Neutrophil (primary cell): ENCODE data around the gene LRRC8E.

Experiments used
- H3K27ac ChIP-seq: fragments of 200-600 bp; sonication (generic); 2 replicates; pipeline ENCODE4 v1.5.1; 2016; ENCODE audit warnings: mild to moderate bottlenecking, moderate library complexity
- H3K27me3 ChIP-seq: fragments of 200-600 bp; sonication (generic); 2 replicates; pipeline ENCODE4 v1.6.0; 2016; ENCODE audit warnings: mild to moderate bottlenecking
- H3K36me3 ChIP-seq: fragments of 200-600 bp; sonication (generic); 2 replicates; pipeline ENCODE4 v1.5.1; 2017
- H3K4me1 ChIP-seq, 2 experiments: fragments of 200-600 bp in 1 of 2; sonication (generic) in 1 of 2; 1 replicate in 1 of 2; 2 replicates in 1 of 2; pipeline versions ENCODE4 v1.5.1 to v1.6.1; 2013 to 2016; ENCODE audit warnings: low read depth in 1 of 2, low read length in 1 of 2, mild to moderate bottlenecking in 1 of 2, moderate library complexity in 1 of 2; ENCODE audit not compliant: control insufficient read depth in 1 of 2, insufficient read depth in 1 of 2
- H3K4me3 ChIP-seq, 2 experiments: fragments of 200-600 bp in 1 of 2; sonication (generic) in 1 of 2; 1 replicate in 1 of 2; 2 replicates in 1 of 2; pipeline ENCODE4 v1.5.1; 2013 to 2016; ENCODE audit warnings: low read depth in 1 of 2, low read length in 1 of 2, mild to moderate bottlenecking in 1 of 2, moderate library complexity in 1 of 2
- H3K9me3 ChIP-seq: fragments of 200-600 bp; sonication (generic); 2 replicates; pipeline ENCODE4 v1.5.1; 2016
- CTCF ChIP-seq: fragments of 200-600 bp; sonication (generic); IDR thresholded peaks from 2 replicates; pipeline ENCODE4 v1.5.1; 2016; ENCODE audit warnings: antibody characterized with exemption

The LRRC8E gene

GRCh38 chr19:7847664-7848063 is 40.6 kb upstream of the LRRC8E start:
- TF ChIP-seq CTCF: no peak
- Histone ChIP-seq H3K4me1 (no peaks in the 10 kb centered on the region), H3K27me3 (no peaks in the 10 kb centered on the region)

GRCh38 chr19:7848779-7849457 is 39.4 kb upstream of the LRRC8E start:
- H3K4me1 ChIP-seq: peaks cover 0 to 7% of the 10 kb centered on the region in 2 experiments
- no peaks in the 10 kb centered on the region for H3K9me3 ChIP-seq
- TF ChIP-seq CTCF: no peak
- peaks cover 4% of the 10 kb centered on the region for H3K36me3 ChIP-seq
- no peak overlapping the region for H3K4me3 ChIP-seq
- no peak overlapping the region for H3K27ac ChIP-seq
- H3K27me3 ChIP-seq: no peaks in the 10 kb centered on the region

More at GRCh38 chr19:7847664-7848063, 40.6 kb upstream of the LRRC8E start:
- Histone ChIP-seq H3K27ac (no peak overlapping the region), H3K36me3 (peaks cover 4% of the 10 kb centered on the region), H3K4me3 (no peak overlapping the region), H3K9me3 (no peaks in the 10 kb centered on the region)

GRCh38 chr19:7849631-7849999 is 38.7 kb upstream of the LRRC8E start:
- Histone ChIP-seq H3K27me3 (no peaks in the 10 kb centered on the region), H3K4me1 (peaks cover 0 to 7% of the 10 kb centered on the region in 2 experiments), H3K4me3 (no peak overlapping the region), H3K9me3 (no peaks in the 10 kb centered on the region), H3K27ac (no peak overlapping the region), H3K36me3 (peaks cover 4% of the 10 kb centered on the region)
- no peak for TF ChIP-seq CTCF

GRCh38 chr19:7850000-7850813 is 38.1 kb upstream of the LRRC8E start:
- Histone ChIP-seq H3K27ac (no peak overlapping the region), H3K4me3 (no peak overlapping the region), H3K4me1 (peaks cover 0 to 7% of the 10 kb centered on the region in 2 experiments), H3K36me3 (peaks cover 4% of the 10 kb centered on the region), H3K27me3 (no peaks in the 10 kb centered on the region), H3K9me3 (no peaks in the 10 kb centered on the region)
- TF ChIP-seq CTCF: no peak

GRCh38 chr19:7850945-7851622 is 37.2 kb upstream of the LRRC8E start:
- Histone ChIP-seq H3K27me3 (no peaks in the 10 kb centered on the region), H3K4me1 (peaks cover 0 to 7% of the 10 kb centered on the region in 2 experiments), H3K4me3 (no peak overlapping the region), H3K27ac (no peak overlapping the region), H3K36me3 (peaks cover 4% of the 10 kb centered on the region), H3K9me3 (no peaks in the 10 kb centered on the region)
- TF ChIP-seq CTCF: no peak
